ENCODE data around the gene DAZAP1. TPM values are rescaled to one million over a fixed set of nuclear protein-coding genes. Genes with fewer than 3 reads are reported as not detected.
"Not testable (repeated sequence)": the region's sequence is repeated elsewhere in the genome, so short reads cannot be mapped to it uniquely, and the experiment has no call there.

The DAZAP1 gene
- total RNA-seq, 2 experiments from 2014 or later: 128 to 133 TPM

DNA sequence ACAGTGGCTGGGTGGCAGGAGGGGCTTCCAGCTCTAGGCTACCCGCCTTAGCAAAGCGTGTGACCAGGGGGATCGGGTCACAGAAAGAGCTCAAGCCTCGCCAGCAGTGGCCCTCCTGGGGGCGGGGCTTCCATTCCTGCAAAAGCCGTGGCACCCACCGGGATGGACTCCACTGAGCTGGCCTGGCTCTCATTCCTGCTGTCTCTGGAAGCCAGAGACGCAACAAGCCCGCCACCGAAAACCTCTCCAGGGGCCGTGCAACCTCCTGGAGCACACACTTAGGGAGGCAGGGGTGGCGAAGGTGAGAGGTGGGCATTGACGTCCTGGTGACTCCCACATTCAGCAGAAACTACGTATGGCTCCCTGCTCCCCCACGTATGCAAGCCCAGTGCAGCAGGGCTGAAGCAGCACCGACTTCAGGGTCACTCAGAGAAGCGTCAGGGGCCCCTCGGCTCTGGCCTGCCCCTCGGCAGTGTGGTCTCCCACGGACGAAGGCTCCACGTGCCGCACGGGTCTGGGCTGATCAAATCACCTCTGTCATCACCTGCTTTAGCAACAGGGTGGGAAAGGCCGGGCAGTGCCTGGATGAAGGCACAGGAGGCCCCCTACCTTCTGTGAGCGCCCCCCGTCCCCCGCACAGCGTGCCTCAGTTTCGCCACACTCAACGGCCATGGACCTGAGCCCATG is 68.5 kb downstream of the DAZAP1 start:
- no peak for ATAC-seq (ENCODE audit: poor library complexity)
- POLR2A ChIA-PET: interaction anchor here (0.7 to 0.8 kb wide), 2 partner anchors 15 to 130 kb away, joined by 3 read pairs; partner anchors contain the start of gene REEP6
- peak in 1 of 14 experiments; percentile 33 for DNase-seq
- Histone ChIP-seq H3K27ac (ENCODE audit: low read depth in 1 of 2, low read length in 2 of 2) (no peak overlapping the region), H3K4me3 (ENCODE audit: low read length) (no peak overlapping the region), H3K36me3 (ENCODE audit: insufficient read depth, low read length) (peaks cover 14% of the 10 kb centered on the region), H3K9me3 (ENCODE audit: control insufficient read depth in 1 of 2, insufficient read depth in 1 of 2, low read length in 2 of 2) (peaks cover 0 to 3% of the 10 kb centered on the region in 2 experiments), H3K4me1 (ENCODE audit: insufficient read depth, low read length) (peaks cover 44% of the 10 kb centered on the region), H3K27me3 (ENCODE audit: control insufficient read depth in 1 of 2, insufficient read depth in 2 of 2, low read length in 2 of 2) (peaks cover 4 to 5% of the 10 kb centered on the region in 2 experiments)
- no peak overlapping the region for H3K4me3 Mint-ChIP-seq
- CTCF ChIA-PET: no interaction called here
- H3K27ac Mint-ChIP-seq: no peak overlapping the region
- H3K4me1 Mint-ChIP-seq (ENCODE audit: low read depth): peaks cover 30% of the 10 kb centered on the region
- peaks cover 11% of the 10 kb centered on the region for H3K36me3 Mint-ChIP-seq (ENCODE audit: low read depth)
- H3K9me3 Mint-ChIP-seq: no peaks in the 10 kb centered on the region
- H3K27me3 Mint-ChIP-seq: no peaks in the 10 kb centered on the region
- TF ChIP-seq, protein P1, sequence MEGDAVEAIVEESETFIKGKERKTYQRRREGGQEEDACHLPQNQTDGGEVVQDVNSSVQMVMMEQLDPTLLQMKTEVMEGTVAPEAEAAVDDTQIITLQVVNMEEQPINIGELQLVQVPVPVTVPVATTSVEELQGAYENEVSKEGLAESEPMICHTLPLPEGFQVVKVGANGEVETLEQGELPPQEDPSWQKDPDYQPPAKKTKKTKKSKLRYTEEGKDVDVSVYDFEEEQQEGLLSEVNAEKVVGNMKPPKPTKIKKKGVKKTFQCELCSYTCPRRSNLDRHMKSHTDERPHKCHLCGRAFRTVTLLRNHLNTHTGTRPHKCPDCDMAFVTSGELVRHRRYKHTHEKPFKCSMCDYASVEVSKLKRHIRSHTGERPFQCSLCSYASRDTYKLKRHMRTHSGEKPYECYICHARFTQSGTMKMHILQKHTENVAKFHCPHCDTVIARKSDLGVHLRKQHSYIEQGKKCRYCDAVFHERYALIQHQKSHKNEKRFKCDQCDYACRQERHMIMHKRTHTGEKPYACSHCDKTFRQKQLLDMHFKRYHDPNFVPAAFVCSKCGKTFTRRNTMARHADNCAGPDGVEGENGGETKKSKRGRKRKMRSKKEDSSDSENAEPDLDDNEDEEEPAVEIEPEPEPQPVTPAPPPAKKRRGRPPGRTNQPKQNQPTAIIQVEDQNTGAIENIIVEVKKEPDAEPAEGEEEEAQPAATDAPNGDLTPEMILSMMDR (IDR thresholded peaks at IDR 0.05): no peak
- intact Hi-C loops (cut with DNase I, micrococcal nuclease): loop anchor here in 1 of 2 experiments (5.0 to 10.0 kb wide), 2 partner anchors 36 to 201 kb away; partner anchors contain the start of genes ADAMTSL5 and FAM174C

DNA sequence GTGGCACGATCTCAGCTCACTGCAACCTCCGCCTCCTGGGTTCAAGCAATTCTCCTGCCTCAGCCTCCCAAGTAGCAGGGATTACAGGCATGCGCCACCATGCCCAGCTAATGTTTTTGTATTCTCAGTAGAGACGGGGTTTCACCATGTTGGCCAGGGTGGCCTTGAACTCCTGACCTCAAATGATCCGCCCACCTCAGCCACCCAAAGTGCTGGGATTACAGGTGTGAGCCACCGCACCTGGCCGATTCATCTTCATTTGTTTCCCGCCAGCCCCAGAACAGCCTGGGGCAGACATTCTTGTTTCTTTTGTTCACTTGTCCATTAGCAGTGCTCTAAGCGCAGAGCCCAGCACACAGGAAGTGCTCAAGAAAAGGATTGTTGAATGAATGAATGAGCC is 69.7 kb downstream of the DAZAP1 start:
- Histone ChIP-seq H3K4me1 (ENCODE audit: insufficient read depth, low read length) (peaks cover 32% of the 10 kb centered on the region), H3K36me3 (ENCODE audit: insufficient read depth, low read length) (peaks cover 14% of the 10 kb centered on the region)
- peaks cover 24% of the 10 kb centered on the region for H3K4me1 Mint-ChIP-seq (ENCODE audit: low read depth)
- CTCF ChIA-PET: interaction anchor here (1.2 kb wide), 1 partner anchor 32 kb away, joined by 5 read pairs; no protein-coding TSS in a partner anchor
- POLR2A ChIA-PET: interaction anchor here (0.8 kb wide), 1 partner anchor 14 kb away, joined by 3 read pairs; the partner anchor contains the start of gene REEP6
- peak overlapping the region; percentile 78 for H3K4me3 Mint-ChIP-seq
- not testable (repeated sequence) for H3K27me3 ChIP-seq (ENCODE audit: control insufficient read depth in 1 of 2, insufficient read depth in 2 of 2, low read length in 2 of 2); H3K9me3 ChIP-seq (ENCODE audit: control insufficient read depth in 1 of 2, insufficient read depth in 1 of 2, low read length in 2 of 2); H3K9me3 Mint-ChIP-seq; H3K27ac Mint-ChIP-seq; H3K27me3 Mint-ChIP-seq; H3K4me3 ChIP-seq (ENCODE audit: low read length); ATAC-seq (ENCODE audit: poor library complexity); DNase-seq; H3K27ac ChIP-seq (ENCODE audit: low read depth in 1 of 2, low read length in 2 of 2)
- intact Hi-C loops (cut with DNase I, micrococcal nuclease): loop anchor here in 1 of 2 experiments (5.0 to 10.0 kb wide), 2 partner anchors 35 to 202 kb away; partner anchors contain the start of genes ADAMTSL5 and FAM174C
- peaks cover 11% of the 10 kb centered on the region for H3K36me3 Mint-ChIP-seq (ENCODE audit: low read depth)

DNA sequence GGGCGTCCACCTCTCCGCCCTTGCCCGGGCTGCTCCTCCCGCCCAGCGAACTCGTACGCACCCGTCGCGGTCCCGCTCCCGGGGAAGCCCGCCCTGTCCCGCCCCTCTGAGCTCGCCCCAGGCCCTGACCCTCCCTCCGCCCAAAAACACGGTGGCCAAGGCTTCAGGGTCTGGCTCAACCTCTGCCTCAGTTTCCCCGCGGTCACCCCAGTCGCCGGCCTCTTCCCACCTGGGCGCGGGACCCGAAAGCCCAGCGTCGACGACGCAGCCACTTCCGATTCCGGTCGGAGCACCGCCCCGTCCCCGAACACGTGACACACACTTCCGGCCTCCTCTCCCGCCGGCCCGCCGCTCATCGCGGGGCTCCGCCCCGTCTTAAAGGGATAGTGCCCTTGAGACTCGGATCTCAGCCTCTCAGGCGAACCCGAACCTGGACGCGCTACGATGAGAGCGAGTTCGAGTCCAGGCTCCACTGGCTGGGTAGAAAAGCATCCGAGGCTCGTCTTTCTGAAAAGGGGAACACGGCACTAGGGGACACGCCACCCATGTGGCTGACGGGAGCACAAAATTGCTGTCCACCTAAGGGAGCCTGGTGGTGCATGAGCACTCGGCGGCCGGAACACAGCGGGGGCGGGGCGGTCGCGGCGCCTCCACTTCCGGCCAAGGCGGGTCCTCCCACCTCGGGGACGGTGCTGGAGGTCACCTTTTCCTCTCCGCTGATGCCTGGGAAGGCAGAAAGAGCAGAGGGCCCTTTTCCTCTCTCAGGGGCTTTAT is 71.7 kb downstream of the DAZAP1 start, which contains the start of gene C19orf25:
TSS of gene C19orf25 (minus strand) at position 282 of the 774 bp plus-strand sequence. CDS start 312 bp downstream, outside the sequence.
- no peaks in the 10 kb centered on the region for H3K9me3 Mint-ChIP-seq
- Histone ChIP-seq H3K4me1 (ENCODE audit: insufficient read depth, low read length) (peaks cover 23% of the 10 kb centered on the region), H3K4me3 (ENCODE audit: low read length) (peak within 1 kb of the TSS; percentile 91), H3K27ac (ENCODE audit: low read depth in 1 of 2, low read length in 2 of 2) (peak within 1 kb of the TSS; percentile 59 to 80), H3K36me3 (ENCODE audit: insufficient read depth, low read length) (peaks cover 14% of the 10 kb centered on the region), H3K27me3 (ENCODE audit: control insufficient read depth in 1 of 2, insufficient read depth in 2 of 2, low read length in 2 of 2) (no peaks in the 10 kb centered on the region), H3K9me3 (ENCODE audit: control insufficient read depth in 1 of 2, insufficient read depth in 1 of 2, low read length in 2 of 2) (no peaks in the 10 kb centered on the region)
- ATAC-seq (ENCODE audit: poor library complexity) (peak; percentile 96), DNase-seq (peak; percentile 82 to 95 (median 89))
- peaks cover 18% of the 10 kb centered on the region for H3K4me1 Mint-ChIP-seq (ENCODE audit: low read depth)
- H3K27me3 Mint-ChIP-seq: no peaks in the 10 kb centered on the region
- ChIA-PET CTCF (no interaction called here), POLR2A (interaction anchor here (1.0 kb wide), 1 partner anchor 9 kb away, joined by 3 read pairs; no protein-coding TSS in a partner anchor)
- H3K36me3 Mint-ChIP-seq (ENCODE audit: low read depth): peaks cover 11% of the 10 kb centered on the region
- intact Hi-C loops (cut with DNase I, micrococcal nuclease): loop anchor here (1.0 to 10.0 kb wide), 6 partner anchors 9 to 204 kb away; partner anchors contain the start of genes ADAMTSL5 (in 1 of the 2), FAM174C (in 1 of the 2), NDUFS7 (in 1 of the 2) and PCSK4 (in 1 of the 2)
- peak within 1 kb of the TSS; percentile 96 for H3K4me3 Mint-ChIP-seq
- peak within 1 kb of the TSS; percentile 86 for H3K27ac Mint-ChIP-seq
- TF ChIP-seq, protein P1 (IDR thresholded peaks at IDR 0.05): no peak

All from CD4-positive, alpha-beta T cell (primary cell).